Cardiac muscle cell (in vitro differentiated cells and primary cell): Measurements from ENCODE around the gene INTS1. TPM values are rescaled to one million over a fixed set of nuclear protein-coding genes. Genes with fewer than 3 reads are reported as not detected.
A peak's percentile ranks its signal among the peaks of the same experiment; 100 is the strongest.

ENCODE experiments used
- DNase-seq, 2 donors: peaks; one replicate each; pipeline versions ENCODE4 v3.0.0 to v3.0.0-alpha.2; 2010 to 2017; ENCODE audit warnings: low read depth in 1 of 2, low spot score in 1 of 2
- H3K27ac ChIP-seq: fragments of 200-600 bp; sonication (generic); 2 replicates; pipeline ENCODE4 v1.5.1; 2016
- H3K27me3 ChIP-seq: fragments of 200-600 bp; sonication (generic); 2 replicates; pipeline ENCODE4 v1.6.0; 2016; ENCODE audit warnings: control low read depth
- H3K36me3 ChIP-seq: fragments of 200-600 bp; sonication (generic); 2 replicates; pipeline ENCODE4 v1.5.1; 2016; ENCODE audit warnings: control low read depth
- H3K4me1 ChIP-seq: fragments of 200-600 bp; sonication (generic); 2 replicates; pipeline ENCODE4 v1.8.1; 2017; ENCODE audit warnings: low read depth, mild to moderate bottlenecking, mixed run types
- H3K4me3 ChIP-seq: fragments of 200-600 bp; sonication (generic); 2 replicates; pipeline ENCODE4 v1.5.1; 2016; ENCODE audit warnings: mild to moderate bottlenecking
- H3K9me3 ChIP-seq: fragments of 200-600 bp; sonication (generic); 2 replicates; pipeline ENCODE4 v1.5.1; 2017; ENCODE audit warnings: low read depth, mild to moderate bottlenecking, control low read depth
- polyA plus RNA-seq: library from polyadenylated mRNA; unstranded; fragments of >200 nt; fragmentation: Nextera tagmentation; extraction: Ambion mirVana; gene quantifications from 2 replicates; pipeline ENCODE4 v1.2.1, GENCODE V29; 2016
- total RNA-seq: library from RNA; depleted of rRNA; stranded (reverse); fragments of >200 nt; gene quantifications from 2 replicates; pipeline ENCODE4 v1.2.3, GENCODE V29; 2016
- TF ChIP-seq, protein P1 (sequence below): IDR thresholded peaks from 2 replicates; pipeline ENCODE4 v1.5.1; 2012; ENCODE audit warnings: low read depth, mild to moderate bottlenecking, low read length

INTS1 gene
- total and polyA plus RNA-seq, 2 experiments from 2014 or later = 54.5 to 132 TPM

DNA sequence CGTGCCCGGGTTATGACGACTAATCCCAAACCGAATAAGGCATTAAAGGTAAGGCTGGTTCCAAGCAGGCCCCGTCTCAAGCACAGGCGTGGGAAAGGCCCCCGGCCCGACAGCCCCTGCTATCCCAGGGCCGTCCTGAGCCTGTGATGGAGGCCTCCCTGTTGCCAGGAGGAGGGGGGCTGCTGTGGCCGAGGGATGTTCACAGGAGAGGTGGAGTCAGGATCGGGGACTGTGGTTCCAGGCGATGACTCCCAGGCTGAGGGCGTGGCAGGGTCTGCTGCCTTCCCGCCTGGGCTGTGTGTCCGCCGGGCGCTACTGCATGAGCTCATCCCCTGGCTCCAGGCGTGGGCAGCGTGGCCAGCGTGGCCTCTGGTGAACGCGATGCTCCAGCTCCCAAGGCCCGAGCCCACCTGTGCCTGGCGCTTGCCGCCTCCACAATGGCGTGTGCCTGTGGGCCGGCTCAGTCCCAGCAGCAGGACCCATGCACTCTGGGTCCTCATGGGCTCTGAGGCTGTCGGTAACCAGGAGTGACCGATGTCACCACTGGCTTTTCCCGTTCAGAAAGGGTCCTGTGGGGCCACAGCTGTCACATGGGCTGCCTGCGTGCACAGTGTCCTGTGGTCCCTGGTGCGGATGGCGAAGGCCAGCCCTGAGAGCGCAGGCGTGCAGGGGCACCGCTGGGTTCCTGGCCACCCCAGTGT lies 35.1 kb upstream of the INTS1 start:
- Histone ChIP-seq H3K9me3 (no peaks in the 10 kb centered on the region), H3K27me3 (no peaks in the 10 kb centered on the region), H3K4me3 (no peak overlapping the region), H3K27ac (peak overlapping the region; percentile 38), H3K36me3 (no peaks in the 10 kb centered on the region), H3K4me1 (peaks cover 13% of the 10 kb centered on the region)
- TF ChIP-seq, protein P1, sequence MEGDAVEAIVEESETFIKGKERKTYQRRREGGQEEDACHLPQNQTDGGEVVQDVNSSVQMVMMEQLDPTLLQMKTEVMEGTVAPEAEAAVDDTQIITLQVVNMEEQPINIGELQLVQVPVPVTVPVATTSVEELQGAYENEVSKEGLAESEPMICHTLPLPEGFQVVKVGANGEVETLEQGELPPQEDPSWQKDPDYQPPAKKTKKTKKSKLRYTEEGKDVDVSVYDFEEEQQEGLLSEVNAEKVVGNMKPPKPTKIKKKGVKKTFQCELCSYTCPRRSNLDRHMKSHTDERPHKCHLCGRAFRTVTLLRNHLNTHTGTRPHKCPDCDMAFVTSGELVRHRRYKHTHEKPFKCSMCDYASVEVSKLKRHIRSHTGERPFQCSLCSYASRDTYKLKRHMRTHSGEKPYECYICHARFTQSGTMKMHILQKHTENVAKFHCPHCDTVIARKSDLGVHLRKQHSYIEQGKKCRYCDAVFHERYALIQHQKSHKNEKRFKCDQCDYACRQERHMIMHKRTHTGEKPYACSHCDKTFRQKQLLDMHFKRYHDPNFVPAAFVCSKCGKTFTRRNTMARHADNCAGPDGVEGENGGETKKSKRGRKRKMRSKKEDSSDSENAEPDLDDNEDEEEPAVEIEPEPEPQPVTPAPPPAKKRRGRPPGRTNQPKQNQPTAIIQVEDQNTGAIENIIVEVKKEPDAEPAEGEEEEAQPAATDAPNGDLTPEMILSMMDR = no peak
- DNase-seq = no peak

DNA sequence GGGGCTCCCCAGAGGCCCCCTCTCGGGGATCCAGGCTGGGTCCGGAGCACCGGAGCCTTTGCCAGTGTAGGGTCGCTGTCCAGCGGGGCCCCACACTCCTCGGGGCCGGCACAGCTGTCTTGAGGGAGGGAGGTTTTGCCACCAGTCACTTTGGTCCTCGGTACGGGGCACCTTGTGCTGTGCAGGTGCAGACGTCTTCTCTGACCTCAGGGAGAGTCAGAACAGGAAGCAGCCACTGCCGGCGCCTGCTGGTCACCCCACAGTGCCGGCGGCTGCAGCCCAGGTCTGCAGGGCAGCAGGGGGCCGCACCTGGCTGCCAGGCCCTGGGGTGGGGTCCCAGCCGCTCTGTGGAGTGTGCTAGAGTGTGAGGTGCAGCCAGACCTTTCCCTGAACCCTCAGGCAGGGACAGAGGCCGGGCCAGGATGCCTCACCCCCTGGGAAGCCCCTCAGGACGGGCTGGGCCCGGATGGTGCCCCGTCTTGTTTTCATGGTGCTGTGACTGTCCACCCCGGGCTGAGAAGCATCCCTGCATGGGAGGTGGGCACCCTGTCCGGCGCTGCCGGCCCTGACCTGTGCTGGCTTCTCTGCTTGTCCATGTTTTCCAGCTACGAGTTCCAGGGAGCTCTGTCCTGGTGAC lies 34.5 kb upstream of the INTS1 start:
- H3K27me3 ChIP-seq = no peaks in the 10 kb centered on the region
- no peaks in the 10 kb centered on the region for H3K36me3 ChIP-seq
- no peak for DNase-seq
- TF ChIP-seq, protein P1 = no peak
- H3K9me3 ChIP-seq = no peaks in the 10 kb centered on the region
- H3K27ac ChIP-seq = peak overlapping the region; percentile 38
- peaks cover 13% of the 10 kb centered on the region for H3K4me1 ChIP-seq
- no peak overlapping the region for H3K4me3 ChIP-seq

DNA sequence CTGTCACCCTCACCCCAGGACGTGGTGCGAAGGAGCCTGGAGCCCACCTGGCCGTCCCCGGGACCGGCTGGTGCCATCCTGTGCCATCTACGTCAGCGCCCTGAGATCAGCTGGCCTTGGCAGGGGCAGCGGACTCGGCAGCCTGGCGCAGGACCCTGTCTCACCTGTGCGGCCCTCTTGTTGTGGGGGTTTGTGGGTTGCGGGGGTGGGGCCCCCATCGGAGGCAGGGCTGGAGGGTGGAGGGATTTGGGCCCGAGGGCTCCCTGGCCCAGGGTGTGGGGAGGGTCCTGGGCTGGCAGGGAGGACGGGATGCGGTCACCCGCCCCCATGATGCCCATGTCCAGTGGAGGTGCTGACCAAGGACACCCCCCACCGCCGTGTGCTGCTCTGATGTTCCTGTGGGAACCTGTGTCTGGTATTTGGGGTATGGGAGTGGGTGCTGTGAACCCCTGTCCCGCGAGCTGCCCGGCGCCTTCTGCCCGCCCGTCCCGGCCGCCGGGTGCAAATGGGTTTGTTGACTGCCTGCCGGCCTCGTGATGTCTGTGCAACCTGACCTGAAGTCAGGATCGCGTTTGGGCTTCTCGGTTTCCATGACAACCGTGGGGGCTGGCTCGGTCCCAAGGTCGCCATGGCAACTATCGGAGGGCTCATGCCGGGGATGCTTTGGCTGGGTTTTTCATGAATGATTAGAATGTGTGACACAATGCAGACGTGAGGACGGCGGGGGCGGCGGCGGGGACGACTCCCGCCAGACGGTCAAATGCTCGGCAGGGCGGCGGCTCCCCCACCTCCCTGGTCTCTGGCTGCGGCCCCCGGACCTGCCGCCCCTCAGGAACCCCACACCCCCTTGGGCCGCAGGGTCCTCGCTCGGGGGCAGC lies 33.6 kb upstream of the INTS1 start:
- peak; percentile 29 to 99 for DNase-seq
- H3K4me3 ChIP-seq = no peak overlapping the region
- H3K27ac ChIP-seq = peak overlapping the region; percentile 94
- no peaks in the 10 kb centered on the region for H3K36me3 ChIP-seq
- peaks cover 13% of the 10 kb centered on the region for H3K4me1 ChIP-seq
- H3K9me3 ChIP-seq = no peaks in the 10 kb centered on the region
- TF ChIP-seq, protein P1 = no peak
- no peaks in the 10 kb centered on the region for H3K27me3 ChIP-seq

DNA sequence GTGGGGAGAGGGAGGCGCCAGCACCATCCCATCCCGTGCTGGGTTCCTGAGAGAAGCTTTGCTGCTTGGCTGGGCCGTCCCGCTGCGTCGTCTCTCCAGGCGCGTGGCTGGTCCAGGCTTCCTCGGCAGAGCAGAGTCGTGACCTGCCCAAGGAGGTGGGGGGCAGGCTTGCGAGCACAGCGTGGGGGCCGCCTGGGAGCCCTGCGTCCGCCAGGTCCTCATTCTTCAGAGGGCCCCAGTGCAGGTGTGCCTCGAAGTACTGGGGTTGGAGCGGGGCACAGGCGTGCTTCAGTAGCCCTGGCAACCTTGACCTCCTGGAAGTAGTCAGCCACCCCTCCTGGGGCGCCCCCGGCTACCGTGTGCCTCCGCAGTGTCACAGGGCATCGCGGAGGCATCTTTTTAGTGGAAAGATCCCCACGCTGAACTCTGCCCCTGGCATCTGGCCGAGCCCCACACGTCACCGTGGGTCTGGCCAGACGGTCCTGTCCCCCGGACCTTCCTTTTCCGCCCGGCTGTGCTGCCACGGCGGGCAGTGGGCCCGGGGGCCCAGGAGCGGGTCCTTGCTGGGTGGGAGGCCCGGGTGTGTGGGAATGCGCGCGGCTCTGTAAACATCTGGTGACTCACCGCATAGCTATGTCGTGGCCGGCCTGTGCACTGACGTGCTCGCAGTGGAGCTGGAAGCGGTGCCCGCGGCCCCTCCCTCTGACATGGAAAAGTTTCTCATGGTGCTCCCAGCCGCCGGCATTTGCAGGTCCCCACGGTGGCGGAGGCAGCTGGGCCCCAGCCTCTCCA lies 32.8 kb upstream of the INTS1 start:
- no peaks in the 10 kb centered on the region for H3K9me3 ChIP-seq
- peaks cover 13% of the 10 kb centered on the region for H3K4me1 ChIP-seq
- H3K4me3 ChIP-seq = no peak overlapping the region
- H3K36me3 ChIP-seq = no peaks in the 10 kb centered on the region
- peak; percentile 94 to 99 for DNase-seq
- no peaks in the 10 kb centered on the region for H3K27me3 ChIP-seq
- H3K27ac ChIP-seq = peak overlapping the region; percentile 94
- TF ChIP-seq, protein P1 = no peak

DNA sequence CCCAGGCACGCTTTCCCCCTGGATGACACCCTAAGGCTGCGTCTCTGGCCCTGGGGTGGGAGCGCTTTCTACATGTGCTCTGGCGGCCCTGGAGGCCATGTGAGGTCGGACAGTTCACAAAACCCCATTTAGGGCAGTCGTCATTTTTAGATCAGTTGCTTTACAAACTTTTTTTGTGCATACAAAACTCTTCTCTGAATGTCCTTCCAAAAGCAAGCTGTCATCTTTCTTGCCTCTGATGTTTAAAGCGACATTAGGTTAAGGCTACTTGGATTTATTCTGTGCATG lies 32.2 kb upstream of the INTS1 start:
- DNase-seq = no peak
- Histone ChIP-seq H3K9me3 (no peaks in the 10 kb centered on the region), H3K4me1 (peaks cover 13% of the 10 kb centered on the region), H3K27ac (peak overlapping the region; percentile 94), H3K4me3 (no peak overlapping the region), H3K36me3 (no peaks in the 10 kb centered on the region), H3K27me3 (no peaks in the 10 kb centered on the region)
- TF ChIP-seq, protein P1 = no peak
